ENCODE results near the gene RAB5IF.
"Not testable (repeated sequence)": the region's sequence is repeated elsewhere in the genome, so short reads cannot be mapped to it uniquely, and the experiment has no call there.

RAB5IF gene

DNA sequence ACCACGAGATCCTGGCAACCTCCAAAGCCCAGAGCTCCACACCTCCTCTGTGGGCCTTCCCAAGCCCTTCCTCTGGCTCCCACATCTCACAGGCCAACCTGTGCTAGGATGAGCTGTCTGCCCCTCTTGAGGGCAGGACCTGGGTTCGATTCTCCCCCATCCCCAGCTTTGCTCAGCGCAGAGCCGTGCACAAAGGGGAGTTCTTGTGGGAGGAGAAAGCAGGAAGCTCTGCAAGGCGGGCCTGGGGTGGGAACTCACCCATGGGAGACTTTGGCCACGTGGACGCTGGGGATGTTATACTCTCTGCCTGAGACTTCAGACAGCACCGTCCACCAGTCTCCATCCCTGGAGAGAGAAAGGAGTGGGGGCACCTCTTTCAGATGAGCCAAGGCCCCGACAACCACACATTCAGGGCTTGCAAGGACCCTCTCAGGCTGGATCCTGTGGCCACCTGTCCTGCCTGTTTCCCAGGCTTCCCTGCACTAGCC is 27.8 kb downstream of the RAB5IF start:
- H3K9me3 ChIP-seq (replicated peaks; ENCODE audit: low read length): no peaks in the 10 kb centered on the region
- H3K4me3 ChIP-seq (ENCODE audit: low read length): no peak overlapping the region
- no peaks in the 10 kb centered on the region for H3K36me3 ChIP-seq (ENCODE audit: insufficient read depth, low read length)
- H3K27me3 ChIP-seq (ENCODE audit: control insufficient read depth, insufficient read depth, low read length): peaks cover 6% of the 10 kb centered on the region
- H3K9ac ChIP-seq (ENCODE audit: low read depth, low read length): no peak overlapping the region
- no peaks in the 10 kb centered on the region for H3K4me1 ChIP-seq (ENCODE audit: control insufficient read depth, insufficient read depth, low read length)
- H3K4me2 ChIP-seq (ENCODE audit: low read length): no peak overlapping the region

DNA sequence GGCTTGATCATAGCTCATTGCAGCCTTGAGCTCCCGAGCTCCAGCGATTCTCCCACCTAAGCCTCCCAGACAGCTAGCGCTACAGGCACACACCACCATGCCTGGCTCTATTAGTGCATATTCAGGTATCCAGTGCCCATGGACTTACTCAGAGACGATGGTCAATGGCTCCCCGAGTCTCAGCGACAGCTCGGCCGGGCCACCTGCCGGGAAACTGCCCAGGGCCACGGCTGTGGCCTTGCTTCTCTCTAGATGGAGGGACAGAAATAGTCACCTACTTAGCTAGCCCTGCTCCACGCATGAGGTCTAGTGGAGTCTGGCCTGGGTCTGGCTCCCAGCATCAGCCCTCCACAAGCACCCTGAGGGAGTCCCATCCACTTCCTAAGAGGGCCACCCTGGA is 28.8 kb downstream of the RAB5IF start:
- Histone ChIP-seq H3K9me3 (replicated peaks; ENCODE audit: low read length) (no peaks in the 10 kb centered on the region), H3K36me3 (ENCODE audit: insufficient read depth, low read length) (no peaks in the 10 kb centered on the region), H3K4me2 (ENCODE audit: low read length) (no peak overlapping the region), H3K9ac (ENCODE audit: low read depth, low read length) (no peak overlapping the region), H3K4me1 (ENCODE audit: control insufficient read depth, insufficient read depth, low read length) (no peaks in the 10 kb centered on the region), H3K27me3 (ENCODE audit: control insufficient read depth, insufficient read depth, low read length) (peaks cover 6% of the 10 kb centered on the region), H3K4me3 (ENCODE audit: low read length) (no peak overlapping the region)

- H3K36me3 ChIP-seq (ENCODE audit: insufficient read depth, low read length); H3K4me1 ChIP-seq (ENCODE audit: control insufficient read depth, insufficient read depth, low read length); H3K4me2 ChIP-seq (ENCODE audit: low read length); H3K9ac ChIP-seq (ENCODE audit: low read depth, low read length); H3K9me3 ChIP-seq (replicated peaks; ENCODE audit: low read length); H3K4me3 ChIP-seq (ENCODE audit: low read length); H3K27me3 ChIP-seq (ENCODE audit: control insufficient read depth, insufficient read depth, low read length): not testable (repeated sequence)
Observed at GRCh38 chr20:36638876-36639400, 33.4 kb downstream of the RAB5IF start.

- H3K4me1 ChIP-seq (ENCODE audit: control insufficient read depth, insufficient read depth, low read length): no peaks in the 10 kb centered on the region
- H3K9ac ChIP-seq (ENCODE audit: low read depth, low read length): no peak overlapping the region
- no peaks in the 10 kb centered on the region for H3K9me3 ChIP-seq (replicated peaks; ENCODE audit: low read length)
- H3K36me3 ChIP-seq (ENCODE audit: insufficient read depth, low read length): no peaks in the 10 kb centered on the region
- H3K4me3 ChIP-seq (ENCODE audit: low read length): no peak overlapping the region
- H3K27me3 ChIP-seq (ENCODE audit: control insufficient read depth, insufficient read depth, low read length): peaks cover 7% of the 10 kb centered on the region
- no peak overlapping the region for H3K4me2 ChIP-seq (ENCODE audit: low read length)
Observed at GRCh38 chr20:36641506-36641843, 35.9 kb downstream of the RAB5IF start.

DNA sequence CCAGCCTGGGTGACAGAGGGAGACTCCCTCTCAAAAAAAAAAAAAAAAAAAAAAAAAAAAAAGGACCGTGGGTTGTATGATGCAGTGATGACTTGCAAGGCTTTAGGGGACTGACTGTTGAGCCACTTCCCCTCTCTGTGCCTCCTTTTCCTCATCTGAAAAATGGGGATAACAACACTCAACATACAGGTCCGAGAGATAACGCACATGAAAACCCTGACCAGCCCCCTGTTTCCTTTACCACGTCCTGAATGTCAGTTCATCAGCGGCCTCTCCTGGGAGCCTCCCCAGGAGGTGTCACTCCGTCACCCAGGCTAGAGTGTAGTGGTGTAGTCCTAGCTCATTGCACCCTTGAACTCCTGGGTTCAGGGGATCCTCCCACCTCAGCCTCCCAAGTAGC is 36.6 kb downstream of the RAB5IF start:
- Histone ChIP-seq H3K36me3 (ENCODE audit: insufficient read depth, low read length) (no peaks in the 10 kb centered on the region), H3K4me2 (ENCODE audit: low read length) (no peak overlapping the region), H3K9me3 (replicated peaks; ENCODE audit: low read length) (no peaks in the 10 kb centered on the region), H3K4me3 (ENCODE audit: low read length) (no peak overlapping the region), H3K9ac (ENCODE audit: low read depth, low read length) (no peak overlapping the region), H3K4me1 (ENCODE audit: control insufficient read depth, insufficient read depth, low read length) (no peaks in the 10 kb centered on the region), H3K27me3 (ENCODE audit: control insufficient read depth, insufficient read depth, low read length) (peaks cover 7% of the 10 kb centered on the region)

DNA sequence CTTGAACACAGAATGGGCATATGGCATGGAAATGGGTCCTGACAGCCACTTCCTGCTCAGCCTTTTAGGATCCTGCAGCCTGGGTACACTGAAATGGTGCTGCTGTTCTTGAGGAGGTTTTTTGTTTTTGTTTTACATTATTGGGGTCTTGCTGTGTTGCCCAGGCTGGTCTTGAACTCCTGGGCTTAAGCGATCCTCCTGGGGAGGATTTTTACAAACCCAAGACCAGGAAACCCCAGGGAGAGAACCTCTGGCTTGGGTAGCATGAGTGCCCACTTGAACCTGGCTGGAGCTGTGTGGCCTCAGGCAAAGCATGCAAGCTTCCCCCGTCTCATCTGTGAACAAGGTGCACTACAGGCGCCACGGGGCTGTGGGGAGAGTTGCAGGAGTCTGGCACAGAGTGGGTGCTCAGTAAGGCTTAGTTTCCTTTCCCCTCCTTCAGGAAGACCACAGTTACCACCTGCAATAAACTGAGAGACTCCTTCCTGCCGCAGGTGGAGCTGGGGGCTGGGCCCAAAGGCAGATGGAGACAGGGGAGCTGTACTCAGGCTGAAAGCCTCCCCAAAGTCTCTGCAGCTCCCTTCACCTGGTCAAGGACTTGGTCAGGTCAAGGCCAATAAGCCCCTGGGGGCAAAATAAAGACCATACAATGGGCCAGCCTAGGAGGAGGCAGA is 38.6 kb downstream of the RAB5IF start:
- H3K4me1 ChIP-seq (ENCODE audit: control insufficient read depth, insufficient read depth, low read length): no peaks in the 10 kb centered on the region
- no peak overlapping the region for H3K4me3 ChIP-seq (ENCODE audit: low read length)

DNA sequence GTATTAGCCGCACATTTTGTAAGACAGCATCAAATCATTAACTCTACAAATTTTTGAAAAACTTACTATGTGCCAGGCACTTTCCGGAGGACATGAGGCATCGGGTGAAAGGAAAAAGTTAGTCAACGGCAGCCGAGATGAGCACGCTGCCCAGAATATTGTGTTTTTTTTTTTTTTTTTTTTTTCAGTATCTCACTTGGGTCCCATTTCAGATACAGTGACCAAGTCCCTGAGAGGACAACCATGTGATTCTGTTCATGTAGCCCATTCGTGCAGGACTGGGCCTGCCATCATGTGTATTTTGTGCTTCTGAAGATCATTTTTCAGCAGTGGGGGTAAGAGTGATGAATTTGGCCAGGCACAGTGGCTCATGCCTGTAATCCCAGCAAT is 39.1 kb downstream of the RAB5IF start:
- H3K4me2 ChIP-seq (ENCODE audit: low read length): no peak overlapping the region
- H3K9me3 ChIP-seq (replicated peaks; ENCODE audit: low read length): no peaks in the 10 kb centered on the region
- H3K36me3 ChIP-seq (ENCODE audit: insufficient read depth, low read length): no peaks in the 10 kb centered on the region
- no peak overlapping the region for H3K4me3 ChIP-seq (ENCODE audit: low read length)
- H3K4me1 ChIP-seq (ENCODE audit: control insufficient read depth, insufficient read depth, low read length): no peaks in the 10 kb centered on the region
- H3K27me3 ChIP-seq (ENCODE audit: control insufficient read depth, insufficient read depth, low read length): peaks cover 7% of the 10 kb centered on the region
- no peak overlapping the region for H3K9ac ChIP-seq (ENCODE audit: low read depth, low read length)

More for the DNA sequence above, 38.6 kb downstream of the RAB5IF start:
- Histone ChIP-seq H3K36me3 (ENCODE audit: insufficient read depth, low read length) (no peaks in the 10 kb centered on the region), H3K27me3 (ENCODE audit: control insufficient read depth, insufficient read depth, low read length) (peaks cover 7% of the 10 kb centered on the region), H3K9me3 (replicated peaks; ENCODE audit: low read length) (no peaks in the 10 kb centered on the region), H3K4me2 (ENCODE audit: low read length) (no peak overlapping the region), H3K9ac (ENCODE audit: low read depth, low read length) (no peak overlapping the region)

DNA sequence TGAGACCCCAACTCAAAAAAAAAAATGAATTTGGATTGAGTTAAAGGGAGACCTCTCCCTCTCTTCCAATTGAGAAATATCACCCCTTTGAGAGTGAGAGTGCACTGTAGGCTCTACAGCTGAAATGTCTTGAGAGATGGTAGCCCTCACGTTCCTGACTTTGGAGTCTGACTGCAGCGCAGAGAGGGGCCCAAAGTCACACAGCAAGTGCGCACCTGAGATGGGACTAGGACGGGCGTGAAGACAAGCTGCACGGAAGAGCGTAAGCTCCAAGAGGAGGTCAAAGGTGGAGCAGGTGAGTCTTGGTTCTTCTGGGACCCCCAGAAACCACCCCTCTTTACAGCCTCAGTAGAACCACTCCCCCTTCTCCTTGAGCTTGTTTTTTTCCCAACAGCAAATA is 39.8 kb downstream of the RAB5IF start:
- Histone ChIP-seq H3K4me2 (ENCODE audit: low read length) (no peak overlapping the region), H3K9me3 (replicated peaks; ENCODE audit: low read length) (no peaks in the 10 kb centered on the region), H3K9ac (ENCODE audit: low read depth, low read length) (no peak overlapping the region), H3K4me3 (ENCODE audit: low read length) (no peak overlapping the region), H3K27me3 (ENCODE audit: control insufficient read depth, insufficient read depth, low read length) (peaks cover 7% of the 10 kb centered on the region), H3K36me3 (ENCODE audit: insufficient read depth, low read length) (no peaks in the 10 kb centered on the region), H3K4me1 (ENCODE audit: control insufficient read depth, insufficient read depth, low read length) (no peaks in the 10 kb centered on the region)

DNA sequence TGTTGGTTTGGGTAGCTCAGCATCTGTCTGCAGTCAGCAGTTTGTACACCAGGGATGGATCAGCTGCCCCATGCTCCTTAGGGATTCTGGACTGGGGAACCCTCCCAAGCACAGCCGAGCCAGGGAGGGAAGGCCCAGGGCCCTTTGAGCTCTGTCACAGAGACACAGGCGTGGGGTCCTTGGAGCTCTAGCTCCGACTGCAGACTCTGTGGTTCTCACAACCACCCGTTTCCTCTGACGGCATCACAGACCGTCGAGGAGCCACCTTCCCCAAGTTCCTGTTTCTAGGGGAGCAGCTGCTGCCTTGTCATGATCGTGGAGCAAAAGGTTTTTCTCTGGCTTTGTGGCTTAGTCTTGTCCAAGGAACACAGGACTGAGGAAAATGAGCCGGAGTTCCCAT is 40.4 kb downstream of the RAB5IF start, which contains the start of gene SLA2:
TSS of gene SLA2 (minus strand) at position 199 of the 400 bp plus-strand sequence. CDS start 4,861 bp downstream, outside the sequence.
- H3K9me3 ChIP-seq (replicated peaks; ENCODE audit: low read length): no peaks in the 10 kb centered on the region
- no peaks in the 10 kb centered on the region for H3K4me1 ChIP-seq (ENCODE audit: control insufficient read depth, insufficient read depth, low read length)
- no peak within 1 kb of the TSS for H3K4me3 ChIP-seq (ENCODE audit: low read length)
- peaks cover 7% of the 10 kb centered on the region for H3K27me3 ChIP-seq (ENCODE audit: control insufficient read depth, insufficient read depth, low read length)
- H3K36me3 ChIP-seq (ENCODE audit: insufficient read depth, low read length): no peaks in the 10 kb centered on the region
- no peak within 1 kb of the TSS for H3K9ac ChIP-seq (ENCODE audit: low read depth, low read length)
- H3K4me2 ChIP-seq (ENCODE audit: low read length): no peak within 1 kb of the TSS

DNA sequence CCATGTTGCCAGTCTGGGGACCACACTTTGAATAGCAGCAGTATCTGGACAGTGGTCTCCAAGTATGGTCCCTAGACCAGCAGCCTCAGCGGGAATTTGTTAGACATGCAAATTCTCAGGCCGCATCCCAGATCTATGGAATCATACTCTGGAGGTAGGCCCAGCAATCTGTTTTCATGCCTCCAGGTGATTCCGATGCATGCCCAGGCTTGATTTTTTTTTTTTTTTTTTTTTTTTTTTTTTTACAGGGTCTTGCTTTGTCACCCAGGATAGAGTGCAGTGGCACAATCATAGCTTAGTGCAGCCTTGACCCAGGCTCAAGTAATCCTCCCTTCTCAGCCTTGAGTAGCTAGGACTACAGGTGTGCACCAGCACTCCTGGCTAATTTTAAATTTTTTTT is 41.1 kb downstream of the RAB5IF start:
- Histone ChIP-seq H3K9ac (ENCODE audit: low read depth, low read length) (no peak overlapping the region), H3K4me2 (ENCODE audit: low read length) (no peak overlapping the region), H3K4me1 (ENCODE audit: control insufficient read depth, insufficient read depth, low read length) (no peaks in the 10 kb centered on the region), H3K27me3 (ENCODE audit: control insufficient read depth, insufficient read depth, low read length) (peaks cover 7% of the 10 kb centered on the region), H3K9me3 (replicated peaks; ENCODE audit: low read length) (no peaks in the 10 kb centered on the region), H3K36me3 (ENCODE audit: insufficient read depth, low read length) (no peaks in the 10 kb centered on the region), H3K4me3 (ENCODE audit: low read length) (no peak overlapping the region)

- no peaks in the 10 kb centered on the region for H3K9me3 ChIP-seq (replicated peaks; ENCODE audit: low read length)
- no peak overlapping the region for H3K9ac ChIP-seq (ENCODE audit: low read depth, low read length)
- peaks cover 3% of the 10 kb centered on the region for H3K36me3 ChIP-seq (ENCODE audit: insufficient read depth, low read length)
- no peak overlapping the region for H3K4me3 ChIP-seq (ENCODE audit: low read length)
- H3K27me3 ChIP-seq (ENCODE audit: control insufficient read depth, insufficient read depth, low read length): peaks cover 7% of the 10 kb centered on the region
- H3K4me2 ChIP-seq (ENCODE audit: low read length): no peak overlapping the region
- H3K4me1 ChIP-seq (ENCODE audit: control insufficient read depth, insufficient read depth, low read length): no peaks in the 10 kb centered on the region
Observed at GRCh38 chr20:36647196-36648121, 41.9 kb downstream of the RAB5IF start.
